GM12875 (cell line): Measurements from ENCODE around the gene PDE8A.

ENCODE experiments used
- H3K4me3 ChIP-seq: one replicate; pipeline ENCODE4 v1.5.1; 2011; ENCODE audit warnings: low read depth, low read length, control low read depth
- TF ChIP-seq, protein P1 (sequence below): IDR thresholded peaks from 2 replicates; pipeline ENCODE4 v1.5.1; 2011; ENCODE audit warnings: low read depth, mild to moderate bottlenecking, control low read depth, inconsistent platforms, low read length, moderate library complexity, borderline replicate concordance; ENCODE audit not compliant: insufficient read depth

PDE8A gene

DNA sequence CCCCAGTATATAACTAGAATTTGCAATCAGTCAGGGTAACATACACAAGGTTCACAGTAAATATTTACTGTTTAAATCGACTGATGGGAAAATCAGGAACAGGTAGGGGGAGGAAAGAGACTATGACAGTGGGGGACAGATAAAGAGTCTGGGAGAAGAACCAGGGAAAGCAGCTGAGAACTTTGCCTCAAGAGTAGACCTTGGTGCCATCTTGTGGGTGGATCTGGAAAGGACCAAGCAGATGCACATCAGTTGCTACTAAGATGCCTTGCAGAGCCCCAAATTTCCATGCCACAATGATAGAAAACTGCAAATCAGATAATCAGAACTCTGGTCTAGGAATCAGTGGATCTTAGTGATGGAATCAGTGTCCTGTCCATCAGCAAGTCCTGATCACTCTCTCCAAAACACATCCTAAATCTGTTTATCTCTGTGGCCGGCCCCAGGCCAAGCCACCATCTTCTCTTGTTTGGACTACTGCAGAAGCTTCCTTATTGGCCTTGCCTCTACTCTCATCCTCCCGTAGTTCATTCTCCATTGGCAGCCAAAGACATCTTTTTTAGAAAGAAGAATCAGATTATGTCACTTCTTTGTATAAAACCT, 62.7 kb downstream of the PDE8A start:
- TF ChIP-seq, protein P1, sequence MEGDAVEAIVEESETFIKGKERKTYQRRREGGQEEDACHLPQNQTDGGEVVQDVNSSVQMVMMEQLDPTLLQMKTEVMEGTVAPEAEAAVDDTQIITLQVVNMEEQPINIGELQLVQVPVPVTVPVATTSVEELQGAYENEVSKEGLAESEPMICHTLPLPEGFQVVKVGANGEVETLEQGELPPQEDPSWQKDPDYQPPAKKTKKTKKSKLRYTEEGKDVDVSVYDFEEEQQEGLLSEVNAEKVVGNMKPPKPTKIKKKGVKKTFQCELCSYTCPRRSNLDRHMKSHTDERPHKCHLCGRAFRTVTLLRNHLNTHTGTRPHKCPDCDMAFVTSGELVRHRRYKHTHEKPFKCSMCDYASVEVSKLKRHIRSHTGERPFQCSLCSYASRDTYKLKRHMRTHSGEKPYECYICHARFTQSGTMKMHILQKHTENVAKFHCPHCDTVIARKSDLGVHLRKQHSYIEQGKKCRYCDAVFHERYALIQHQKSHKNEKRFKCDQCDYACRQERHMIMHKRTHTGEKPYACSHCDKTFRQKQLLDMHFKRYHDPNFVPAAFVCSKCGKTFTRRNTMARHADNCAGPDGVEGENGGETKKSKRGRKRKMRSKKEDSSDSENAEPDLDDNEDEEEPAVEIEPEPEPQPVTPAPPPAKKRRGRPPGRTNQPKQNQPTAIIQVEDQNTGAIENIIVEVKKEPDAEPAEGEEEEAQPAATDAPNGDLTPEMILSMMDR = peak; percentile 68
- H3K4me3 ChIP-seq = no peak overlapping the region

DNA sequence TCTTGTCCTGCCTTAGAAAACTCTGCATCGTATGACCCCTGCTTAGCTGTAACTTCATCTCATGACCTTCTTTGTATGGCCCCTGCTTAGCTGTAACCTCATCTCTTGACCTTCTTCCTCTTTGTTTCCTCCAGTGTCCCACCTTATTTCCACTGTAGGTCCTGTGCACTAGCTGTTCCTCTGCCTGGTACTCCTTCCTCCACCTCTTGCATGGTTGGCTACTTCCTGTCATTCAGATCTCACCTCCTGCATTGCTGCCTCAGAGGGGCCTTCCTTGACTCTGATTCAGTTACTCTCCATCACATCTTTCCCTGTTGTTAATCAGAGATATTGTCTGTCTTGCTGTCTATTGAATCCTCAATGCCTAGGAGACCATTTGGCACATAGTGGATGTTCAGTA, 63.2 kb downstream of the PDE8A start:
- H3K4me3 ChIP-seq = no peak overlapping the region
- TF ChIP-seq, protein P1 = no peak

DNA sequence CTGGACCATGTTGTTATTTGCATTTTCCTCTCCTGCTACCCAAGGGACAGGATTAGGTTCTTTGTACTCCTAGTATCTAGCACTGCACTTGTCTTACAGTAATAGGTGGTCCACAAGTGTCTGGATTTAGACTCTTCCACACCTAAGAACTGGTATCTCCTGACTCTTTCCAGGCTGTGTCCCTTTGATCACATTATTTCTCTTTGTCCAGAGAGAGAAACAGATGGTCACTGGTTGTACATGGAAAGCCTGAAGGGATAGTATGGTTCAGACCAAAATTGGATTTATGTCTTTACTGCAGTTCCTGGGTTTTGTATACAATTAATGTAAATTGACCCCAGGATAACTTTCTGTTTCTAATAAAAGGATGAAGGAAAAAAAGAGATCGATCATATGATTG, 64.0 kb downstream of the PDE8A start:
- H3K4me3 ChIP-seq = no peak overlapping the region
- TF ChIP-seq, protein P1 = no peak

DNA sequence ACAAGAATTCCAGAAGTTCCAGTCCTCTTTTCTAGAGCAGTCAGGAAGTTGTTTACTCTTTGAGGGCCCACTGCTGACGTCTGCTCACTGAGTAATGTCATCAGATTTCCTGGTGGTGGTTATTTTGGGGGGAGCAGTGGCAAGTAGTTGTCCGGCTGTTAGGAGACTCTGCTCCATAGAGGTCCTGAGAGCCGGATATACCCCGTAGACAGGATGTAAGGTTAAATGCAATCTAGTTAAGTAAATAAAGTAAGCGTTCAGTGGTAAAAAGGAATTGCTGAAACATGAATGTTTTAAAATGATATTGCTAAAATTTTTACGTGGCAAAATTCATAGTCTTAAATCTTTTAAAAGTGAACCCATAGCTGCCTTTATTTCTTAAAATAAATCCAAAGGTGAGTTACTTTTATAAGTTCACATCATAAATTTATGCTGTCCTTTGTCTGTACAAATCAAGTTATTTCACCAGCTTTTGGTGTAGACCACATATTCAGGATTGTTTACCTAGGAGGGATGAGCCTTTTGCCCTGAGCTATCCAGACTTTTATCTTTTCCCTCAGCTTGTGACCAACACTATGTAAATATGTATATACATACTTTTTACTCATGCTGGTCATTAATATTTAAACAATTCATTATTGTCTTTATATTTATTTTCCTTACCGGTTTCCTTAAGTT, 65.8 kb downstream of the PDE8A start:
- H3K4me3 ChIP-seq = no peak overlapping the region
- TF ChIP-seq, protein P1 = no peak

DNA sequence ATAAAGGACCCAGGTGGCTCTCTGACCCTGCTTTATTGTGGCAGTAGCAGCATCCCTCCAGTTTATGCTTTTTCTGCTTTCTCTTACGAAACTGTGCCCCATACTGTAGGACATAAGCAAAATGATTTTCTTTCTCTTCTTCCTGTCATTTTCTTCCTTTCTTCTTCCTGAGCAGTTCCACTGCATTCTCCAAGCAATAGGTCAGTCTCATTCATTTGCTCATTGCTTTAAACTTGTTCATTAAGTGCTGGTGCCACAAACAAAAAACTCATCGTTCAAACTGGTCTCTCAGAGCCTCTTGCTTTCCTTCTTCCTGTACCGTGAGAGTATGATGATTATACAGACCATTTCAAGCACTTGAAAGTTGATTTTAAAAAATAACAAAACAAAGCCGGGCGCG, 66.8 kb downstream of the PDE8A start:
- H3K4me3 ChIP-seq = no peak overlapping the region
- TF ChIP-seq, protein P1 = no peak

DNA sequence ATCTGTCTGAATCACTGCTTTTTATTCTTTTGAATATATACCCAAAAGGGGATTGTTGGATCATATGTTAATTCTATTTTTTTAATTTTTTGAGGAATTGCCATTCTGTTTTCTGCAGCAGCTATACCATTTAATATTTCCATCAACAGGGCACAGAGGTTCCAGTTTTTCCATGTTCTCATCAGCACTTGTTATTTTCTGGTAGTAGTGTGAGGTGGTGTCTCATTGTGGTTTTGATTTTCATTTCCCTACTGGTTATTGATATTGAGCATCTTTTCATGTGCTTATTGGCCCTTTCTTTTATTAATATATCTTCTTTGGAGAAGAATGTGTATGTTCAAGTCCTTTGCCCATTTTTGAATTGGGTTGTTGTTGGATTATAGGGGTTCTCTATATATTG, 68.1 kb downstream of the PDE8A start:
- TF ChIP-seq, protein P1 = no peak
- no peak overlapping the region for H3K4me3 ChIP-seq

DNA sequence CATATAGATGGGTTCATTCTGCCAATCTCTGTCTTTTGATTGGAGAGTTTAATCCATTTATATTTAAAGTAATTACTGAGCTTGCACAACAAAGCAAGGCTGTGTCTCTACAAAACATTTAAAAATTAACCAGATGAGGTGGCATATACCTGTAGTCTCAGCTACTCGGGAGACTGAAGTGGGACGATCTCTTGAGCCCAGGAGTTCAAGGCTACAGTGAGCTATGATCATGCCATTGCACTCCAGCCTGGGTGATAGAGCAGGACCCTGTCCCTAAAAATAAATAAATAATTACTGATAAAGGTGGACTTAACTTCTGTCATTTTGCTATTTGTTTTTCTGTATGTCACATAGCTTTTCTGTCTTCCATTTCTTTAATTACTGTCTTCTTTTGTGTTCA, 78.1 kb downstream of the PDE8A start:
- no peak overlapping the region for H3K4me3 ChIP-seq
- TF ChIP-seq, protein P1 = no peak
